C4-2B (cell line): Measurements from ENCODE around the gene IGLL1.

Experiments used
- H3K27ac ChIP-seq: fragments of 450-650 bp; 2 replicates; pipeline ENCODE4 v1.5.1; 2017
- ZFX ChIP-seq: fragments of 450-650 bp; IDR thresholded peaks from 2 replicates; pipeline ENCODE4 v1.6.1; 2017
- TF ChIP-seq, protein P1 (sequence below): fragments of 450-650 bp; conservative IDR thresholded peaks from 2 replicates; pipeline ENCODE4 v1.5.1; 2017; ENCODE audit warnings: mild to moderate bottlenecking

Gene IGLL1

DNA sequence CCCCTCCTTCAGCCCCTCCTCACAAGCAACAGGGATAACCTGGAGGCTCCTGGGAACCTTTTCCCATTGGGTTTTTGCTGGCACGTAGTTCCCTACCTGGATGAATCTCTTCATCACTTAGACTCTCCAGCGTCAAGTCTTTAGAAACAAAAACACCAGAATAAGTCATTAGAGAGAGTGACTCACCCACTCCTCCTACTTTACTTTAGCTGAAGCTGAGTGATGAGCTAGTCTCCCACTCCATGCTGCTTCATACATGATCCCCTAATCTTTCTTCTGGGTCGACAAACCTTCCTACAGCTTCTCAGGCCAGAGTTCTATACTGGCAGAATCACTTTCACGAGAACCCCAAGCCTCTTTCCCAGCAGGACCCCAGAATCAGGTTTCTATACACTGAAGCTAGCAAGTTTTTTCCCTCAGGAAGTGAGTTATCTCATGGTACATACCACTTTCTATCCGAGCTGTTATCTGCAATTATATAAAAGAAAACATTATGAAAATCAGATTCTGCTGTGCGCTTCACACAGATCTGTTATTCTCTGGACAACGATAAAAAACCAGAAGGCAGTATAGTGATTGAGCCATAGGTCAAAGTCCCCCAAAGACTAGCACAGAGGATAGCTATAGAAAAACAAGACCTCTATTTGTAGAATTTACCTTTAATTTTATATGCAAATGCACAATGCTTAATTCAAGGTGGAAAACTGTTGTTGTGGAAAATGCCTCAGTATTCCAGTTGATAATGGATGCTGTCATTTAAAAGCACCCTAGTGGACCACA is 33.3 kb upstream of the IGLL1 start:
- no peak for TF ChIP-seq ZFX
- TF ChIP-seq, protein P1, sequence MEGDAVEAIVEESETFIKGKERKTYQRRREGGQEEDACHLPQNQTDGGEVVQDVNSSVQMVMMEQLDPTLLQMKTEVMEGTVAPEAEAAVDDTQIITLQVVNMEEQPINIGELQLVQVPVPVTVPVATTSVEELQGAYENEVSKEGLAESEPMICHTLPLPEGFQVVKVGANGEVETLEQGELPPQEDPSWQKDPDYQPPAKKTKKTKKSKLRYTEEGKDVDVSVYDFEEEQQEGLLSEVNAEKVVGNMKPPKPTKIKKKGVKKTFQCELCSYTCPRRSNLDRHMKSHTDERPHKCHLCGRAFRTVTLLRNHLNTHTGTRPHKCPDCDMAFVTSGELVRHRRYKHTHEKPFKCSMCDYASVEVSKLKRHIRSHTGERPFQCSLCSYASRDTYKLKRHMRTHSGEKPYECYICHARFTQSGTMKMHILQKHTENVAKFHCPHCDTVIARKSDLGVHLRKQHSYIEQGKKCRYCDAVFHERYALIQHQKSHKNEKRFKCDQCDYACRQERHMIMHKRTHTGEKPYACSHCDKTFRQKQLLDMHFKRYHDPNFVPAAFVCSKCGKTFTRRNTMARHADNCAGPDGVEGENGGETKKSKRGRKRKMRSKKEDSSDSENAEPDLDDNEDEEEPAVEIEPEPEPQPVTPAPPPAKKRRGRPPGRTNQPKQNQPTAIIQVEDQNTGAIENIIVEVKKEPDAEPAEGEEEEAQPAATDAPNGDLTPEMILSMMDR: no peak
- no peak overlapping the region for H3K27ac ChIP-seq

DNA sequence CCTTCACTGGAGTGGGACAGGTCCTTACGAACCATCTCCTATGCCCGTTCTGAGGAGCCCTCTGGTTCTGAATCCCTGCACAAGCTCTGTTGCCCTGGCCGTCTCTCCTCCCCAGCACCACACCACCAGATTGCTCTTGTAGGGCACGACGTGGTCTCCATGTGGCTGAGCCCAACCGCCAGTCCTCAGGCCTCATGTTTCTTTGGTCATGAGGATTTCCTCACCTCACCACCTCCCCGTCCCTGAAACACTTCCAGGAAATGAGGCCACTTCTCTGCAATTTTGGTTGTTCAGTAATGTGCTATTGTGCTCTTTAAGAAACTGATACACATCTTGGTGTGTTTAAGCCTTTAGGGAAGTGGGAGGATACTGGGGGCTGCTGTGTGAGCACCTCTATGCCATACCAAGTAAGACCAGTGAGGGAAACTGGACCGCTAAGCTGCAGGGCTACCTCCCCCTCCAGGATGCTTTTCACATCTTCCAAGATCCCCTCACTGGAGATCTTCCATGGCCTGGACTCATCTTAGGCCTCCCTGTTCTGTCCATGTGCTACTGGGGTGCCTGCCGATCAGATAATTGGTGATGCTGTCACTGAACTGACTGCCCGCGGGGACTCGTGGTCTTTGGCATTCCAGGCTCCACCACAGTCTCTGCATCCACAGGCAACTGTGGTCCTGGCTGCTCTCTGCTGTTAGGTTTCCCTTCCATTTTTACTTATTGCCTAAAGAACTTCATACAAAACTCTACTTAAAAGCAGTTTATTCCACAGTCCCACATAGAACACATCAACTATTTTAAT is 30.1 kb upstream of the IGLL1 start:
- TF ChIP-seq ZFX: no peak
- TF ChIP-seq, protein P1: no peak
- H3K27ac ChIP-seq: no peak overlapping the region

DNA sequence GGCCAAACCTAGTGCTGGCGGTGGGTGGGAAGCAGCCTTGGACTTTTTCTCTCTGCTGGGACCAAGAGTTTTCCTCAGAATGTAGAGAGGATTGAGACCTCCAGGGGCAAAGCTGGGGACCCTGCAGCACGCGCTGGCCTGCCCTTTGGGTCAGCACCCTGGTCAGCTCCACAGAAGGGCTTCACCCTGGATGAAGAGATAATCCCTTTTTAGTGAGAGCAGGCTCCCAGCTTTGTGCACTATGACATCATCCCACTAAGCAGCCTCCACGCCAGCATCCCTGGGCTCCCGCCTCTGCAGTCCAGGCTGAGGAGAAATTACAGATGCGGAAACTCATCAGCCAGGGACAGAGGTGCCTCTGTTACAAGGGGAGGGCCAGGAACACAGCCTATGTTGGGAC is 28.5 kb upstream of the IGLL1 start:
- H3K27ac ChIP-seq: no peak overlapping the region
- TF ChIP-seq ZFX: no peak
- TF ChIP-seq, protein P1: no peak

DNA sequence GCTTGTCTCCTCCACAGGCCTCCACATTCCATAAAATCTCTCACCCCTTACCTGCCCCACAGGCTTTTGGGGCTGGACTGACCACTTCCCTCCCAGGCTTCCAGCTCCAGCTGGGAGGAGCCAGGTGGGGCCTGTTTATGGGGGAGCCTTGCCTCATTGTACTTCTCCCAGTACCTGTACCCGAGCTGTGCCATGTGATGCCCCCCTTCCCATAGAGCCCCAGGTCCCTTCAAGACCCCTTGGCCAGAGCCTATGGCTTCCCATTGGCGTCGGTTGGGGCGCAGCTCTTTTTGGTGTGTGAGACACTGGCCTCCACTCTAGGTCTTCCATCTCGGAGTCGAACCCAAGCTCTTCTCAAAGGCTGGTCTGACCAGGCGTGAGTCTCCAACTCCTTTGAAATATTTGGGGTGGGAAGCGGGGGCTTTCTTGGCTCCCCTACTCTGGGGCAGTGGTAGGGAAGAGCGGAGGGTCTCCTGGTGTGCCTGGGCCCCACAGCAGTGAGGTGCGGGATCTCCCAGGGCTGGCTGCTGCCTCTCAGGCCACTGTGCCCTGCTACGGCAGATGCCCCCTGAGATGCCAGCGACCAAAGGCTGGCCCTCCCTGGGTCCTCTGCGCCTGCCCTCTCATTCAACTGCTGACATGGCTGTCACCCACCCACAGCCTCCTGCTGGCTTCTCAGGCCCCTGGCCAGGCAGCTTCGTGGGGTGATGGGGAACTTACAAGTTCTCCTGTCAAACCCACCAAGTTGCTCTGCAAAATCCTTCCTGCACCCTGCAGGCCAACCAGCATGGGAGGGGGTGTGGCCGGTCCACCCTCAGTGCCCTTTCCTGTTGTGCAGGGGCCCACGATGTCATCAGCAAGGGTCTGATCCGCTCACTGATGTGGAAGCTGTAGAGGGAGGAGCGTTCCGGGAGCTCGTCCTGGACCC is 26.4 kb upstream of the IGLL1 start:
- no peak overlapping the region for H3K27ac ChIP-seq
- no peak for TF ChIP-seq ZFX
- TF ChIP-seq, protein P1: no peak

DNA sequence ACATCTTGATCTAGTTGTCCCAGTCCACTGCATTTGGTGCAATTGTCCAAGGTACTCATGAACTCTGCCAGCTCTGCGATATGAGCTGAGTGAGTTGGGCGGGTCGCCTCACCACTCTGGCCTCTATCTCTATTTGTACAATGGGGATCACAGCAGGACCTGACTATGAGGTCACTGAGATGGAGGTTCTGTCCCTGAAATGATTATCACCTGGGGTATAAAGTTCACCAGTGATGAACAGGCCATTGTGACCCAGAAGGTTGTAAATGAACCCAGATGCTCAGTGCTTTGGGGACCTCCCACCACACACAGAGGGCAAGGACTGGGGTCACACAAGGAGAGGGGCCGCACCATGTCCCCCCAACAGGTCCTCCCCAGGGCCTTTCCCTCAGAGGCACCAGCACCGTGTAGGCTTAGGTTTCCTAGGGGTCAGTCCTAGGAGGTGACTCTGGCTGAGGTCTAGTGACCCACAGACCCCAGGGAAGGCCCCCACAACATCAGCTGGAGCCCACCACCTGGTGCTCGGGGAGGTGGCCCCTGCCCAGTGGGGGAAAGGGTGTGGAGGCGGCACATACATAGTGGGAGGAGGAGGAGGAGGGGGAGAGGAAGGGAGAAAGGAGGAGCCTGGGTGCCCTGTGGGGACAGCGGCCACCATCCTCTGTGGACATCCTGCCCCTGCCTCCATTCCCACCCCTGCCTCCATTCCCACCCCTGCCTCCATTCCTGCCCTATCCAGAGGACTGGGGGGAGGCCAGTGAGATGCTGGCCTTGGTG is 25.0 kb upstream of the IGLL1 start:
- H3K27ac ChIP-seq: no peak overlapping the region
- TF ChIP-seq, protein P1: no peak
- no peak for TF ChIP-seq ZFX

DNA sequence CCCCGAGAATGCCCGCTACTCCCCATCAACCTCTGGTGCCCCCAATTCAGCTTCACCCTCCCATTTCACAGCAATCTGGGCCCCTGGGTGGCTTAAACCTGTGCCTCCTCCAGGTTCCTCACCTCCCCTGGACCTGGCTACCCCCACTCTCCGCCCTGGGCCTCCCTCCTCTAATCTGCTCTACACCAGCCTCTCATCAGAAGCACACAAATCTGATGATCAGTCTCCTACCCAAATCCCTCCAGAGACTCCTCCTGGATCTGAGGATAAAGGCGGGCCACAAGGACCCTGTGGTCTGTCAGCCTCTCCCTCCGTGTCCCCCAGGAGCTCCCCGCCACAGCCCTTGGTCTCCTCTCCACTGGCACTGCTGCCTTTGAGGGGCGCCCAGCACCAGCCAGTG is 23.2 kb upstream of the IGLL1 start:
- TF ChIP-seq, protein P1: no peak
- no peak for TF ChIP-seq ZFX
- H3K27ac ChIP-seq: no peak overlapping the region
